Cardiac septum (tissue), 1 donor: ENCODE results near the gene NFIA. TPM values are rescaled to one million over a fixed set of nuclear protein-coding genes. Genes with fewer than 3 reads are reported as not detected.
"Not testable (repeated sequence)": the region's sequence is repeated elsewhere in the genome, so short reads cannot be mapped to it uniquely, and the experiment has no call there.

Source experiments
- DNase-seq: peaks from one replicate; pipeline ENCODE4 v3.0.0-alpha.2; 2020; ENCODE audit warnings: low spot score
- intact Hi-C: fragments of 100-400 bp; cut with DNase I; formaldehyde crosslinking; loops from one replicate; pipeline ENCODE4 v1.14.0; 2022
- total RNA-seq: library from RNA; stranded (reverse); fragmentation: NEBNext Ultra II Directional; extraction: Animal tissue kit (Norgen Biotek cat#: 25700); gene quantifications from one replicate; pipeline ENCODE4 v1.2.1, GENCODE V29; 2021
- donor health status: DM: no; HTN: no; CAD: no.

NFIA gene
- total RNA-seq, 1 donor from 2014 or later: 78.6 TPM

DNA sequence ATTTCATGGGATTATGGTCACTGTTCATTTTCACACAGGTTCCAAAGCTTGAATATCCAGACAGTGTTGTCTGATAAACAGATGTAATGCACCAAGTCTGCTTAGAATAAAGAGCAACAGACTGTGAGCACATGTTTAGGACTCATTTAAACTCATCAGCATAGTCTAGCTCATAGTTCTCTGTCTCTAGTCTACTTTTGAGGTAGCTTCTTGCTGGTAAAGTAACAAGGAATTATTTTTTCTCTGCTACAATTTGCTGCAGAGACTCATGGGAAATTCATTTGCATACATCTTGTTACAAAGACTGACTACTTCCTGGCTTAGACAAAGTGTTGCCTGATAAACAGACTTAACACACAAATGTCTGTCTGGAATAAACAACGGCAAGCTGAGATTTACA lies 187.2 kb downstream of the NFIA start:
- intact Hi-C loops: loop anchor here (5.0 to 10.0 kb wide), 2 partner anchors 182 to 215 kb away; no protein-coding TSS in a partner anchor
- DNase-seq: no peak

DNA sequence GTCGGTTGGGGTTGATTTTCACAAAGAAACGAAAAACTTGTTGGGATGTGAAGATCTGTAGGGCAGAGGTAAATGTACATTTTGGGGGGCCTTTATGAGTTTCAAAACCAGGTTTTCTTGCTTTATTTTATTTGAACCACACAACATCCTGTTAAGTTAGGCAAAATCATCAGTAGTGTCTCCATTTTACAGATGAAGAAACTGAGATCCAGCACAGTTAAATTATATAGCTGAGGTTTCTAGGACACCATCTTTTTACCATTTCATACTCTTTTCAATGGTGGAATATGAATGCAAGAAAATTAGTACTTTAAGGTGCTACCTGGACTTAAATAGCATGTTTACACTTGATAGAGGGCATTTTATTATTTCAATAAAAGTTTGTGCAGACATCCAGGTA lies 187.7 kb downstream of the NFIA start:
- intact Hi-C loops: loop anchor here (5.0 to 10.0 kb wide), 2 partner anchors 183 to 215 kb away; no protein-coding TSS in a partner anchor
- no peak for DNase-seq

DNA sequence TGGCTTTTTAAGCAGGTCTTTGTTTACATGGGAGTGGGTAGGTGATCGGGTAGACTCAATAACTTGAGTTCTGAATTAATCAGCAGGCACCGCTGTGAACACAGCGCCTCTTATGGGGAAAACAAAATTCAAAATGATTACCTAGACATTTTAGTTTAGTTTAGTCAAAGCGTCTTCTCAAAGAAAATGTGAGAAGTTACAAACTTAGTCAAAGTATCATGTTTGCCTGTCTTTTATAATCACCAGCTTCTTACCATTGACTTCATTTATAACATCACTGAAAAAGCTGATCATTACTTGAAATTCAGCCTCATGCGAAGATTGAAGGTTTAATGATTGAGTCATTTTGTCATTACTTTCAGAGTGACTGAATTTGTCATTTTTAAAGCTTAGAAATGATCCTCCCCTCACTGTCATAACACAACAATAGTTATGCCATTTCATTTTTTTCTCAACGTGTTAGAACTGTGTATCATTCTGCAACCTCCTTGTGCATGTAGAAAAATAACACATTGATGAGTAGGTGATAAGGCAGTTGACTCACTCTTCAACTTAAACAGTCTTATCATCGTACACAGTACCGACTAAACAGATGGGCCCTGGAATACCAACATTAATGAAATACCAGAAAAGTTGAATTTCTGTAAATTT lies 188.5 kb downstream of the NFIA start:
- intact Hi-C loops: loop anchor here (5.0 to 10.0 kb wide), 2 partner anchors 184 to 216 kb away; no protein-coding TSS in a partner anchor
- no peak for DNase-seq

DNA sequence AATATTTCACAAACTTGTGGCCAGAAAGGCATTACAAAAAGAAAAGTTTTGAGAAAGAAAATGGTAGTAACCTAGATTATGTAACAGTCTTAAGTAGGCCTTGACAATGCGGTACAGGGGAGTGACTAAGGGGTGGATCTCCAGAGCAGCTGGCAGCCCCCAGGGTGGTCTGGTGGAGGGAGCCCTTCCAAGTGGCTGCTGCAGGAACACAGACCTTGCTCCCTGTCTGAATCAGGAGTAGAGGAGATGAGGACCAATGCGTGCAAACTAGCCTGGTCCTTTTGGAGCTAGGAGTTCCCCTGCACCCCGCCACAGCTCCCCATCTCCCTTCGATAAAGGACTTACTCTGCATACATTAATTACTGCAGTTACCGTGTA lies 189.0 kb downstream of the NFIA start:
- intact Hi-C loops: loop anchor here (5.0 to 10.0 kb wide), 2 partner anchors 184 to 217 kb away; no protein-coding TSS in a partner anchor
- no peak for DNase-seq

DNA sequence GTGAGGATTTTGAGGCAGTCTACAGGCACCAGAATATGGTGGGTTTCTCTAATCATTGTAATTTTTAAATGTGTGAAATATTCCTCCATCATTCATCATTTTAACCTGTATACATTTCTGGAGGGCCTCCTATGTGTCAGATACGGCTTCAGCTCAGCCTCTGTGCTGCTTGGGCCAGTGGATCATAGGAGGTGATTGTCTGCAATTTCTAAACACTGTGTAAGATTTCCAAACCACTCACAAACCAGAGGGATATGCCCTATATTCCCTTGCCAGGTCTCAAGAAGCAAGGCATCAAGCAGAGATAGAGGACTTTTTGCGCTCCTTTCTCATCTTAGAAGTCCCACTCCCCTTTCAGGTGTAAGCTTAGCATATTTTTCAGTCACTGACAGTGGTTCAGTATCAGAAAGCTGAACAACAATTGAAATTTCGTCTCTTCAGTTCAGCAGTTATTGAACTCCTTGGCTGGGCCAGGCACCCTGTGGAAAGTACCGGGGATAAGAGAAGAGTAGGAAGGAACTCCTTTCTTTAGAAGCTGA lies 190.9 kb downstream of the NFIA start:
- no peak for DNase-seq
- intact Hi-C loops: loop anchor here (5.0 to 10.0 kb wide), 2 partner anchors 186 to 218 kb away; no protein-coding TSS in a partner anchor

DNA sequence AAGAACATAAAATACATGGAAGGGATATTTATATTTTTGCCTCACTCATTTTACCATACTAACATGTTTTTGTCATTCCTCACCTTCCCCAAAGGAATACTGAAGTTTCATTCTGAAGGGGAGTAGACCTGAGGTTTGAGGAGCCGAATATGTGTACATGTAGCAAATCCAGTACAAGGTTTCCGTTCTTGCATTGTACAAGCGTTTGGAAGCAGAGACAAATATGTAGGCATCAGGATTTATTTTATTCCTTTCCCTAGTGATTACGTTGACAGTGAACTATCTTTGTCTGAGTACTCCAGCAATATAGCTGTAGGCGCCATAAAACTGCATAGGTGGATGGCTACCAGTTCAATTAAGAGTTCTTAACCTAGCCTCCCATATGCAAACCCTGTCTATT lies 191.5 kb downstream of the NFIA start:
- no peak for DNase-seq
- intact Hi-C loops: loop anchor here (5.0 to 10.0 kb wide), 2 partner anchors 187 to 219 kb away; no protein-coding TSS in a partner anchor

DNA sequence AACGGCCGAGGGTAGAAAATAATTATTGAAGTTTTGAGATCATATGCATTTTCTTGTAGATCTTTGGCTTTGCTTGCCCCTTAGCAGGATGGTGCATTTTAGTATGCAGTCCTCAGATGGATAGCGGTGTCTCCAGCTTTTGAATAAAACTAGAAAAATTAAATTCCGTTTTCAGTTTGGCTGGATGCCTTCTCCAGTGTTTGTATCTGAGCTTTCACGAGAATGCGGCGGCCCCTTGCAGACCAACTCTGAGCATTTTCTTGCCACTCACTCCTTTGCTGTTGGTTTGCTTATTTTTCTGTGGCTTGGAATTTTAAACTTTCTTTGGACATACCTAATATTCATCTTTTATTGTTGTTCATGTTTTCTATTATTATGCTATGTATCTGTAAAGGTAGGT lies 192.6 kb downstream of the NFIA start:
- intact Hi-C loops: loop anchor here (5.0 to 10.0 kb wide), 2 partner anchors 188 to 220 kb away; no protein-coding TSS in a partner anchor
- DNase-seq: no peak

DNA sequence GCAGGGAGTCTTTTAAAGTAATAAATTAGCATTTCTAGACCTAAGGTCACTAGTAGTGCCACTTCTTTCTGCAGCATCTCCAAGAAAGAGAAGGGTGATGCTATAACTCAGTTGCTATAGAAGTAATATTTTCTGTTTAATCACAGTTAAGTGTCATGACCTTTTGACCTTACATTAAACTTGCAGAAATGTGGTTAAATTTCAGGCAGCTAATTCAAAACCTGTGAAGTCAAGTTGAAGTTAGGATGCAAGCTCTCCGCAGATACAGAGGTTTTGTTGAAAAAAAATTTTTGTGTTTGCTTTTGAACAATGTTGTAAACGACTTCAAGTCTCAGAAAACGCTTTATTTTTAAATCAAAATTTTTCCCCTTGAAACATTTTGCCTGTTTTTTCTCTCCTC lies 193.9 kb downstream of the NFIA start:
- no peak for DNase-seq
- intact Hi-C loops: loop anchor here (10.0 kb wide), 1 partner anchor 221 kb away; no protein-coding TSS in a partner anchor

DNA sequence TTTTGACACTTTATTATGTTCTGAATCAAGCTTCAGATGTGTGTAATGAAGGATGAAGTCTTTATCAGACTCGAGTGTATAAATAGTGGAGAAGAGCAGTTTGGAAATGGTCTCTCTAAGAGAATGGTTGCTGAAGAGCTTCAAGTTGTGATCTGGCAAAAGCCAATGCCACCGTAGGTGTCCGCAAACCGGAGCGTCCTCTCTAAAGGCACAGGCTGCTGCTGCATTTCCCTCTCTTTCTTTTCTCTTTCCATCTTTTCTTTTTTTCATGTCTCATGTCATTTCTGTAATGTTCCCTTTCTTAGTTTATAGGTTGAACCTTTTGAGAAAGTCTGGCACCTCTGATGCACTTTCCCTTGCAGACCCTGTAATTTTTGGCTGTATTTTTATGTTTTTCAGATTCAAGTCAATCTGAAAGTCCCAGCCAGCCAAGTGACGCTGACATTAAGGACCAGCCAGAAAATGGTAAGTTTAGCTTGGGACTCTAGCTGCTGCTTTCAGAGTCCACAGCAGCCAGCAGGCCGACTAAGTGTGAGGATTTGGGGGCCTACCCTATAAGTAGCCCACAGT lies 194.8 kb downstream of the NFIA start:
- no peak for DNase-seq
- intact Hi-C loops: loop anchor here (10.0 kb wide), 1 partner anchor 222 kb away; no protein-coding TSS in a partner anchor

DNA sequence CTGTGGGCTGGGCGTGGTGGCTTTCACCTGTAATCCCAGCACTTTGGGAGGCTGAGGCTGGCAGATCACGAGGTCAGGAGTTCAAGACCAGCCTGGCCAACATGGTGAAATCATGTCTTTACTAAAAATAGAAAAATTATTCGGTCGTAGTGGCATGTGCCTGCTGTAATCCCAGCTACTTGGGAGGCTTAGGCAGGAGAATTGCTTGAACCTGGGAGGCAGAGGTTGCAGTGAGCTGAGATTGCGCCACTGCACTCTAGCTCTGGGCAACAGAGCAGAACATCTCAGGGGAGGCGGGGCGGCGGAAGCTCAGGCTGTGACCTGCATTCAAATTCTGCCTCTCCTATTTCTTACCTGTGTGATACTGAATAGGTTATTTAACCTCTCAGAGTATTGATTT lies 196.1 kb downstream of the NFIA start:
- not testable (repeated sequence) for DNase-seq
- intact Hi-C loops: loop anchor here (2.0 to 10.0 kb wide), 2 partner anchors 224 to 362 kb away; no protein-coding TSS in a partner anchor

DNA sequence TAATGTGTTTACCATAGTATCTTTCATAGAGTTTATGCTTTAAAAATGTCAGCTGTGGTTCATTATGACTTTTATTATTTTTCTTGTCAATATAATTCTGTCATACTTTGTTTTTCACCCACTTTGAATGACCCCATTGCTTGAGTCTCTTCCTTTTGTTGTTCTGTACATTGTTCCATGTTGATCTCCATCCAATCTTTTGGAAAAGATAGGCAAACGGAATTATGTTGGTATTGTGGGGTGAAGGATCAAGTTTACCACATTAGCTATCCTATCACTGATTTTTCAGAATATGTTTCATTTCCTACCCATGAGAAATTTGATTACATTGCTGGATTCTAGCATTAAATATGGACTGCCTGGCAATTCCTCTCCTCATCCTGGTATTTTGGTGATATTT lies 196.6 kb downstream of the NFIA start:
- intact Hi-C loops: loop anchor here (2.0 to 10.0 kb wide), 2 partner anchors 224 to 362 kb away; no protein-coding TSS in a partner anchor
- DNase-seq: no peak

DNA sequence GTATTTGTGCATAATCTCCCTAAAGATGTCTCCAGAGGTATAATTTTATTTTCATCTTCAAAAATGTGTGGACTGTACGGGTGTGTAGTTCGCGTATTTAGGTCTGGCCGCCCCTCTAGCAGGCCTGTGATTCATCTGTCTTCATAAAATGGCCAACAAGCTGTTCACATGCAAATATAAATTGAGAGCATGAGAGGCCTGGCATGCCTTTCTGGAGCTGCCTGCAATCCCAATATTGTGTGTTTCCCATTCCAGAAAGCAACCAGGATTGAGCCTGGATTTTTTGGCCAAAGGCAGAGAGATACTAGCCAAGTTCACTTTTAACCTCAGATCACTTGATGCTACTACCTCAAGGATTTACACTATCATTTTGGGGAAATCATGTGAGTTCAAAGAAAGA lies 197.2 kb downstream of the NFIA start:
- intact Hi-C loops: loop anchor here (2.0 to 10.0 kb wide), 2 partner anchors 225 to 361 kb away; no protein-coding TSS in a partner anchor
- no peak for DNase-seq

DNA sequence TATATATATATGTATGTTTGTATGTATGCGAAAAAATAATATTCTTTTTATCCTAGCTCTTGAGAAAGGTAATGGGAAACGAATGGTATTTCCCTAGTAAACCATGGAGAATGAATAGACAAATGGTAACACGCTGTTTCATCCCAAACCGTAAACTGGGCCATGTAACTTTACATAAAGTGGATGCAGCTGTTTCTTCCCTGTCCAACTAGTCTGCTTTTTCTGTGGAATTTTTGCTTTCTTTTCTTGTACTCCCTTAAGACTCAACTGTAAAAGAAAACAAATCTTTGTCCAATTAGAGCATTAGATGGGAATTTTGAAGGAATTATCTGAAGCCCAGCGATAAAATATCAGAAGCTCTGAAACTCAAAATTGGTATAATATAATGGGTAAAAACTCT lies 198.1 kb downstream of the NFIA start:
- no peak for DNase-seq
- intact Hi-C loops: no loop called here

DNA sequence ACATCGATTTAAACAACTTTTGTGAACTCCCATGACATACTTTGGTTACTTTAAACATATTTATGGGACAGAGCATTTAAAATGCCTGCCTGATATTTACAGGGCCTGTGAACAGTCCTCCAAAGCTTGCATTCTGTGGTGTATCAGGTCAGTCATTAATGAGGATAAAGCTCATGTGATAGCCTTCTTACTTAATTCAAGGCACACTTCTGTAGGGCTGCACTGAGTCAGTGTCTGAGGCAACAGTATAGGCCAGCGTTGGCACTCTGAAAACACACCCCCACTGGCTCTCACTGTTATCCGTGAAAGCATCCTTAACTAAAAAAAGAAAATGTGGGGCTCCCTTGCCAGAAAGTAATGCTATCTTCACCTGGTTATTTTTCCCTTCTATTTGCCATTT lies 200.0 kb downstream of the NFIA start:
- intact Hi-C loops: no loop called here
- no peak for DNase-seq

DNA sequence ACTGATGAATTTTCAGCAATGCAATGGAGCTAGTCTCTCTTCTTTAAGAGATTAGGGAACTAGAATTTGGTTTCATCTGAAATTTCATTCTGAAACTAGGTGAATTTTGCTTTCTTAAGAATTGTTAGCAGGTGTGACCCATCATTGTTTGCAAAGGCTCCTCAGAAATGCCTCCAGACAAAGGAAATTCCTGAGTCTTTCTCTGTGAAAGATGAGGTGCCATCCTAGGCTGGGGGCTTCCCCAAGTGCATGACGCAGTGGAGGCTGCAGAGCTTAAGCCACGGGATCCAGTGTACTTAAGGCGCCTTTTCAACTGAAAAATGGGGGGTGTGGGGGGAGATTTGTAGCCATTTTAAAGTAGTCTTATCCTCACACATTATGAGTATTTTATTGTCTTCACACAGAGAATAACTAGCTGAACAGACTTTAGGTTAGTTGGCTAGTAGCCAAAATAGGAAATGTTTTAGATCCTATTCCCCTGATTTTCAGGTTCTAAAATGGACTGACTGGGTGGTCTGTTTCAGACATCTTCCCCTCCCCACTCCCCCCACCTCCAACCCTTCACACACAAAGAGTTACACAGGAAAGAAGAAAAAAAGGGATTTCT lies 202.0 kb downstream of the NFIA start:
- intact Hi-C loops: no loop called here

DNA sequence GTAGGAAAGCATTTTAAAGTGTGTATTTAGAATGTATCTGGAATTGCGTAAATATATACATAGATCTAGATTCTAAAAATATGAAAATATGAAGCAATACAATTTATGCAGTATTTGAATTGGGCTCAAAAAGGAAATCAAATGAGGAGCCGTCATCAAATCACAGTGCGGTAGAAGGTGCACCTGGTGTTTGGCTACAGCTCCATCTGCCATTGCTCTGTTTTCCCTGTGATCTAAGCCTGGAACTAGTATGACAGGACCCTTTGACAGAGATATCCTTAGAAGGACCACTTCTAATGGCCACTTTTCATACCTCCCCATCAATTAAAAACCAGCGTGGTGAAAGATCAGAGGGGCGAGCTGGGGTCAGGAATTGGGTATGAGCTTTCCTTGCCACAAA lies 202.6 kb downstream of the NFIA start:
- DNase-seq: no peak
- intact Hi-C loops: no loop called here

More for the DNA sequence above, 202.0 kb downstream of the NFIA start:
- no peak for DNase-seq

DNA sequence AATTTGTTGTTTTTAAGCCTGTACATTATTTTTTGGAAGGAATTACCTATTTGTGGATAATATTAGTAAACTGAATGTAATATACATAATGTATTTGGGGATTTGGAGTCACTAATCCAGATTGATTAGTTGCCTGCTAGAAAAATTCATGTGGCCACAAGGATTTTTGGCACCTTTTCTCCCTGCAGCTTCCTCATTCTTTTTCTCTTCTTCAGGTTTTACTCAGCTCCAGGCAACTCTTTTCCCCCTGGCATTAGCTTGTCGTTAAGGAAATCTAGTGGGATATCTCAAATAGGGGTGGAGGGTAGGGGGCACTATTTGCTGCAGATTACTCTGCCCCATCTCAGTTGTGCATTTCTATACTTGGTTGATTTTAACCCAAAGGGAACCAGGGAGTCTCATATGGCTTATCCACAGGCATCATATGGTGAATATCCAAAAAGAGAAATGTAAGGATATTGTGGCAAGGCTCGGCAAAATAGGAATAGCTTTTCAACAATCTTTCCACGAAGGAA lies 203.1 kb downstream of the NFIA start:
- intact Hi-C loops: no loop called here
- no peak for DNase-seq

DNA sequence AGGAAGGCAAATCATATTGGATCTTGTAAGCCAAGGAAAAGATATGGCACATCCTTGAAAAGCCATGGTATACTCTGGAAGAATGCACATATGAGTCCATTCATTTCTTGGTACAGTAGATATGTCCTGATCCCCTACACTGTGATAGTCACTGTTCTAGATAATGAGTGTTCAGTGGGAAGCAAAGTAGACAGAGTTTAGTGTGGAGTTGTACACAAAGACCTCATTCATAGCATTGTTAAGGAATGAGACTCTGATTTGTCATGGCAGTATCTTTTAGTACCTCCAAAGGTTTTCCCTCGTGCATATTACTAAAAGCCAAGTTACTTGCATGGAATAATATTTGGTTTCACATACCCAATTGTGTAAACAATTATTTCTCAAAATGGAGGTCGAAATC lies 204.7 kb downstream of the NFIA start:
- DNase-seq: no peak
- intact Hi-C loops: no loop called here

DNA sequence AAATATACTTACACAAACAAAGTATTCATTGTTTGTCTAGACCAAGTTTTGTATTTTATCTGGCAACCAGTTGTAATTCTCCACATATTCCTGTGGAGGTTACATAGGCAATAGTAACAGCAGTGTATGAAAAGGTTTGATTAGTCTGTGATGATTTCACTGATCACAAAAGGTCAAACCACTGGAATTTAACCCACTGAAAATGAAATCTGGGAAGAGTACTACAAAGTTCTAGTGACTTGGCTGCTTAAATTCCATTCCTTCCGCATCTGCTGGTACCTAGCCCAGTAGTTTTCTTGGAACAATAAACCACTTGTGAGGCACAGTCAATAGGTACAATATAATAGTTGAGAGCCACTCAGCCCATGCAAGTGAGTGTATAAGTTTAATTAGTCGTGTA lies 205.4 kb downstream of the NFIA start:
- DNase-seq: no peak
- intact Hi-C loops: no loop called here
